WERI-Rb-1 (cell line): Measurements from ENCODE around the gene PTAR1.

Source experiments
- DNase-seq: peaks from one replicate; pipeline ENCODE4 v3.0.0-alpha.2; 2020
- H3K27ac ChIP-seq: fragments of 250-450 bp; sonication (Bioruptor Pico); 2 replicates; pipeline ENCODE4 v1.5.1; 2020; ENCODE audit warnings: mild to moderate bottlenecking, moderate library complexity
- H3K27me3 ChIP-seq: fragments of 250-450 bp; sonication (Bioruptor Pico); 2 replicates; pipeline ENCODE4 v1.5.1; 2021; ENCODE audit warnings: mild to moderate bottlenecking, low read depth, moderate library complexity; ENCODE audit not compliant: insufficient read depth, severe bottlenecking
- H3K36me3 ChIP-seq: fragments of 250-450 bp; sonication (Bioruptor Pico); 2 replicates; pipeline ENCODE4 v1.5.1; 2020; ENCODE audit warnings: mild to moderate bottlenecking, moderate library complexity
- H3K4me3 ChIP-seq: 2 replicates; pipeline ENCODE4 v1.5.1; 2011; ENCODE audit warnings: low read depth, mild to moderate bottlenecking, control low read depth, low read length
- H3K9me3 ChIP-seq: fragments of 250-450 bp; sonication (Bioruptor Pico); 2 replicates; pipeline ENCODE4 v1.5.1; 2021; ENCODE audit warnings: mild to moderate bottlenecking, moderate library complexity; ENCODE audit not compliant: severe bottlenecking
- TF ChIP-seq, protein P1 (sequence below): IDR thresholded peaks from 2 replicates; pipeline ENCODE4 v1.5.1; 2011; ENCODE audit warnings: low read depth, mild to moderate bottlenecking, control low read depth, inconsistent platforms, low read length

The PTAR1 gene

DNA sequence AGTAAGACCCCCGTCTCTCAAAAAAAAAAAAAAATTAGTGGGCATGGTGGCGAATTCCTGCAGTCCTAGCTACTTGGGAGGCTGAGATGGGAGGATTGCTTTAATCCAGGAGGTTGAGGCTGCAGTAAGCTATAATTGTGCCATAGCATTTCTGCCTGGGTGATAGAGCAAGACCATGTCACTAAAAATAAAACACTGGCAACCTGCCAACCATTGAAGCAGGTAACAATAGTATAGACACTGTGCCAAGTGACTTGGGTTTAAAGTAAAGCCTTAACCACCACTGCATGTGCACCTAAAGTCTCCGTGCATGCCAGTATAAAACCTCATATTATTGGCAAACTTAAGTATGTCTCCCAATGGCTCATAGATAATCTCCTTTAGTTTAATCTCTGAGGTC lies 84.2 kb downstream of the PTAR1 start:
- Histone ChIP-seq H3K36me3 (no peaks in the 10 kb centered on the region), H3K4me3 (no peak overlapping the region), H3K27me3 (no peaks in the 10 kb centered on the region), H3K27ac (no peak overlapping the region), H3K9me3 (peaks cover 3% of the 10 kb centered on the region)
- no peak for DNase-seq
- TF ChIP-seq, protein P1, sequence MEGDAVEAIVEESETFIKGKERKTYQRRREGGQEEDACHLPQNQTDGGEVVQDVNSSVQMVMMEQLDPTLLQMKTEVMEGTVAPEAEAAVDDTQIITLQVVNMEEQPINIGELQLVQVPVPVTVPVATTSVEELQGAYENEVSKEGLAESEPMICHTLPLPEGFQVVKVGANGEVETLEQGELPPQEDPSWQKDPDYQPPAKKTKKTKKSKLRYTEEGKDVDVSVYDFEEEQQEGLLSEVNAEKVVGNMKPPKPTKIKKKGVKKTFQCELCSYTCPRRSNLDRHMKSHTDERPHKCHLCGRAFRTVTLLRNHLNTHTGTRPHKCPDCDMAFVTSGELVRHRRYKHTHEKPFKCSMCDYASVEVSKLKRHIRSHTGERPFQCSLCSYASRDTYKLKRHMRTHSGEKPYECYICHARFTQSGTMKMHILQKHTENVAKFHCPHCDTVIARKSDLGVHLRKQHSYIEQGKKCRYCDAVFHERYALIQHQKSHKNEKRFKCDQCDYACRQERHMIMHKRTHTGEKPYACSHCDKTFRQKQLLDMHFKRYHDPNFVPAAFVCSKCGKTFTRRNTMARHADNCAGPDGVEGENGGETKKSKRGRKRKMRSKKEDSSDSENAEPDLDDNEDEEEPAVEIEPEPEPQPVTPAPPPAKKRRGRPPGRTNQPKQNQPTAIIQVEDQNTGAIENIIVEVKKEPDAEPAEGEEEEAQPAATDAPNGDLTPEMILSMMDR, result no peak

DNA sequence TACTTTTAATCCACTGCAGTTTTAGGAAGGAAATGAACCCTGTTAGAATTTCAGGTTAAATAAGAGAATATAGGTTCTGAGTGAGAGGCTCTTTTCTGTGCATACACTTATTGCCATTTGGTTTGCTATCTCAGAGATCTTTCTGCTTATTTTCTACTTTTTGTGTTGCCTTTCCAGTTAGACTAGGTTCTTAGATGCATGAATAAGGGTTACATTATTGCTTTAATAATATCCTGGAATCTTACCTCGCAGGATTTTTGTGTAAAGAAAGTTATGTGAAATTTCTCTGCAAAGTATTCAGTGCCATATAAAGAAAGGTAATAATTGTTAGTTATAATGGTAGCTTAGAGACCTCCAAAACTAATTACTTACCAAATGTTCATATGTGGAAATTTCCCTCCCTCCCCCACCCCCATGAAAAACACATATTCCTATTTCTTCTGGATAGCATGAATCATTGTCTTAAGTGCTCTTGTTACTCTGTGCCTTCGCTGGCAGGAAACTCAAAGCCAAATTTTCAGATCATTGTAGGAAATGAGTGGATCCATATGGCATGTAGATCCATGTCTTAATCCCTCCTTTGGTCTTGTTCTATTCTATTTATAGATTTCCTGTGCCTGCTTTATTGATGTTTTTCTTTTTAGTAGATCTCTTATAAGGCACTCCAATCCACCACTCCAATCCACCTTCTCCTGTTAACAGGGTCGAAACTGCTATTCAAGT lies 84.9 kb downstream of the PTAR1 start:
- no peak overlapping the region for H3K4me3 ChIP-seq
- peaks cover 3% of the 10 kb centered on the region for H3K9me3 ChIP-seq
- no peaks in the 10 kb centered on the region for H3K36me3 ChIP-seq
- no peak overlapping the region; the same call in 1 of the 2 replicates for H3K27ac ChIP-seq
- TF ChIP-seq, protein P1, result no peak
- H3K27me3 ChIP-seq, result no peaks in the 10 kb centered on the region
- DNase-seq, result no peak

DNA sequence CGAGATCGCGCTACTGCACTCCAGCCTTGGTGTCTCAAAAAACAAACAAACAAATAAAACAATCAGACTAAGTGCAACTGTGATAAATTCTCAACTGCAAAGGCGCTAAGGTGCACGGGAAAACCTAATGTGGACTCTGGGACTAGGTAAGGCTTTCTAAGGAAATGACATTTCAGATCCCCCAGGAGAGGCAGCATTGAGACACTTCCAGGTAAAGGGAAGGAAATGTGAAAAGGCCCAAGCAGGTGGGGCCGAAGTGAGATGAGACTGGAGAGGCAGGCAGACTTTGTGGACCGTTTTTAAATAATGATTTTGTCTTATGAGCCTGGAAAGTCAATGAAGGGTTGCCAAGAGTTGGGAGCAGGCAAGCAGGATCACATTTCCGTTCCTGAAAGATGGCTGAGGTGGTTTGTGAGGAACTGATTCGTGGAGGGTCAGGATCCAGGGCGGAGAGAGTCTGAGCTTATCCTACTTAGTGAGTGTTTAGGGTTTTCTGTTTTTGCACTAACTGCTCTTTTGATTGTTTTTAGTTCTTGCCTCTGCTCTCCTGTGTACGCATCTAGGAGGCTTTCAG lies 85.6 kb downstream of the PTAR1 start:
- H3K36me3 ChIP-seq, result no peaks in the 10 kb centered on the region
- TF ChIP-seq, protein P1, result peak; percentile 18; the same call in 1 of the 2 replicates
- H3K27ac ChIP-seq, result peak overlapping the region; percentile 78; the same call in 1 of the 2 replicates
- H3K27me3 ChIP-seq, result no peaks in the 10 kb centered on the region
- peaks cover 3% of the 10 kb centered on the region for H3K9me3 ChIP-seq
- DNase-seq, result peak; percentile 33
- H3K4me3 ChIP-seq, result no peak overlapping the region

DNA sequence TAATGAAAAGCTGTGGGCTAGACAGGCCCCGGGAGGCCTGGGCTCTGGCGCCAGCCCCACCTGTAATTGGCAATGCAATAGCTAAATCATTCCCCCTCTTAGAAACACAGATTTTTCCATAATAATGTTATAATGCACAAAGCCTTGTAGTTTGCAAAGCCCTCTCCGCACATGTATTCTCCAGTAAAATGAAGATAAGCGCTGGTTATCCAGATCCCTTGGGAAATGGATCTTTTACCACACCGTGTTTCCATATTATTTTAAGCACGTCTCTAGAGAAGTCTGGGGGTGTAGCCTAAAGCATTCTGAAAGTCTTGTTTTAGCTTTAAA lies 86.5 kb downstream of the PTAR1 start:
- TF ChIP-seq, protein P1, result no peak
- H3K9me3 ChIP-seq, result peaks cover 3% of the 10 kb centered on the region
- no peak for DNase-seq
- no peaks in the 10 kb centered on the region for H3K36me3 ChIP-seq
- H3K27me3 ChIP-seq, result no peaks in the 10 kb centered on the region
- peak overlapping the region; percentile 78 for H3K27ac ChIP-seq
- peak overlapping the region; percentile 87 for H3K4me3 ChIP-seq

DNA sequence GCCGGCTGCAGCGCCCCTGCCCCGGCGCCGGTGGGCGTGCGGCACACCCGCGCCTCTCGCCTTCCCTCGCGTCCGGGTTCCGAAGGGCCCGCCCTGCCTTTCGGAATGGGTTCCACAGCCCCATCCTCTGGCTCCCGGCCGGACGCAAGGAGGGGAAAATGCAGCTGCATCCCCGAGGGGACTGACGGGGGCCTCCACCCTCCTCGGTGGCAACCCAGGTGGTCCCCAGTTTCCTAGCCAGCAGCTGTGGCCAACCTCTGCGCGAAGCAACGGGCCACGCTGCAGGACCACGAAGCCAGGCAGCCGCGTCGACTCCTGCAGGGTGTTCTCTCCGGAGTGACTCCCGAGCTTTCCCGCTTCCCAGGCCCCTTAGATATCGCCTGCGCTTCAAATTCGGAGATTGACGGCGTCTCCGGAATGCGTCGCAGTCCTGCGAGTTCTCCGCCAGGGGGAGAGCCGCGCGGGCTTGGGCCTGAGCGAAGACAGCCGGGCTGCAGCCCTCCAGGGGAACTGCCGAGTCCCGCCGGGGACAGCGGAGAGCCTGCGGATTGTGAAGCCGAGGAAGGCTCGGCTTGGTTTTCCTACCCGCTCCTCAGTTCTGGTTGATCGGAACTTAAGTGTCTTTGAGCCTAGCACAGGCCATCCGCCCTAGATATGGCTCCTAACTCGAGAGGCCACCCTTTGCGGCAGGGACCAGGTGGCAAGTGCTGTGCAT lies 87.1 kb downstream of the PTAR1 start:
- Histone ChIP-seq H3K4me3 (peak overlapping the region; percentile 87), H3K27ac (peak overlapping the region; percentile 78), H3K36me3 (no peaks in the 10 kb centered on the region), H3K9me3 (peaks cover 3% of the 10 kb centered on the region), H3K27me3 (no peaks in the 10 kb centered on the region)
- peak; percentile 90 for DNase-seq
- TF ChIP-seq, protein P1, result peak; percentile 82
